ENCODE measurements around the gene DCAF11. TPM values are rescaled to one million over a fixed set of nuclear protein-coding genes. Genes with fewer than 3 reads are reported as not detected.

Gene DCAF11
- total RNA-seq, 1 donor from 2014 or later = 45.2 TPM

GRCh38 chr14:24121210-24121609, 6.6 kb downstream of the DCAF11 start:
- no peak for DNase-seq

GRCh38 chr14:24122416-24122815, 7.8 kb downstream of the DCAF11 start:
- no peak for DNase-seq

GRCh38 chr14:24122898-24123297, 8.3 kb downstream of the DCAF11 start:
- DNase-seq = no peak

GRCh38 chr14:24123424-24124417, 9.1 kb downstream of the DCAF11 start:
- no peak for DNase-seq

GRCh38 chr14:24126939-24127338, 12.4 kb downstream of the DCAF11 start:
- no peak for DNase-seq

- DNase-seq = no peak
Measured at GRCh38 chr14:24127673-24128072, 13.1 kb downstream of the DCAF11 start.

- no peak for DNase-seq
Measured at GRCh38 chr14:24129410-24129998, 14.9 kb downstream of the DCAF11 start.

GRCh38 chr14:24130380-24130716, 15.8 kb downstream of the DCAF11 start, which contains the start of gene FITM1:
TSS of gene FITM1 (plus strand) at chr14:24130659. CDS start at chr14:24131564, 905 bp downstream.
- DNase-seq = no peak

GRCh38 chr14:24130717-24131548, 16.4 kb downstream of the DCAF11 start:
- DNase-seq = peak; percentile 12

GRCh38 chr14:24131549-24131966, 17.0 kb downstream of the DCAF11 start:
- DNase-seq = no peak

- no peak for DNase-seq
Measured at GRCh38 chr14:24132061-24132685, 17.6 kb downstream of the DCAF11 start.

GRCh38 chr14:24132976-24133375, 18.4 kb downstream of the DCAF11 start:
- DNase-seq = no peak

GRCh38 chr14:24133735-24134134, 19.2 kb downstream of the DCAF11 start:
- no peak for DNase-seq

GRCh38 chr14:24135584-24135833, 20.9 kb downstream of the DCAF11 start:
- no peak for DNase-seq

- peak; percentile 80 for DNase-seq
Measured at GRCh38 chr14:24135834-24136683, 21.5 kb downstream of the DCAF11 start, which contains the start of gene PSME1. TSS of gene PSME1 (plus strand) at chr14:24136194. CDS start at chr14:24136263, 69 bp downstream.

GRCh38 chr14:24136684-24137528, 22.3 kb downstream of the DCAF11 start:
- DNase-seq = no peak

GRCh38 chr14:24137529-24138395, 23.2 kb downstream of the DCAF11 start:
- no peak for DNase-seq

GRCh38 chr14:24138396-24139271, 24.1 kb downstream of the DCAF11 start:
- no peak for DNase-seq

Data from skin of body (tissue), 2 donors.